Skeletal muscle cell (primary cell): ENCODE data around the gene KCNC1.
A peak's percentile ranks its signal among the peaks of the same experiment; 100 is the strongest.

Experiments
- DNase-seq: peaks from one replicate; pipeline ENCODE4 v3.0.0-alpha.2; 2010; ENCODE audit warnings: low read depth
- H3K4me3 ChIP-seq: 2 replicates; pipeline ENCODE4 v1.5.1; 2011; ENCODE audit warnings: low read depth, mild to moderate bottlenecking, control low read depth, low read length, moderate library complexity

The KCNC1 gene

GRCh38 chr11:17803754-17804334, 69.3 kb downstream of the KCNC1 start:
- H3K4me3 ChIP-seq = no peak overlapping the region
- DNase-seq = no peak

DNA sequence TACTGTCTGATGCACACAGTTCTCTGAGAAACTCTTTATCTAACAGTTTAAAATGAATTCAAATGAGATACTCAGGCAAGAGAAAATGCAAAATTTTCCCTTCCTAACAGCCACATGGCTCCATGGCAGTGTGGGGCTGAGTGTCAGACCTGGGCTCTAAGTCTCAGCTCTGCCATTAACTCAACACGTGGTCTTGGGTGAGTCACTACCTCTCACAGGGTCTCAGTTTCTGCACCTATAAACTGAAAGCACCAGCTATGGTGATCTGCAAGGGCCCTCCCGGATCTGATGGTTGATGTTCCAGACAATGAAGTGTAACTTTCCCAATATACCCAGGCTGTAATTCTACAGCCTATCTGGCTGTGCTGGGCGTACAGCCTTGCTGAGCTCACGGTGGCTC, 70.5 kb downstream of the KCNC1 start:
- H3K4me3 ChIP-seq = no peak overlapping the region
- no peak for DNase-seq

DNA sequence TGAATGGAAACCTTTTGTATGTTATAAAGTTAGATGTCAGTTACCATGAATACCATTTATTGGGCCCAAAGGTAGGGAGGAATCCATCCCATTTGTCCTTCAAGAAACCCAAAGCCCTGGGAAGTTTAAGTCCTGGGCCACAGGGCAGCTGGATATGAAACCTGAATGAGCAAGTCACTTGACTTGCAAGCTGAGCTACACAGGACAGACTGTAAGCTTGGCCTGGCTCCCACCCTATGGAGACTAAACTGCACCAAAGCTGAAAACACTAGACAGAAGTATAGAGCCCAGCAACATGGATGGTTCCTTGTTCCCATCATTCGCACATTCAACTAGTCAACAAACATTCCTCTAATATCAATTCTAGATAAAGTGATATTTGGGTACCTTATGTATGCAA, 71.3 kb downstream of the KCNC1 start:
- no peak overlapping the region for H3K4me3 ChIP-seq
- no peak for DNase-seq

GRCh38 chr11:17807034-17807433, 72.5 kb downstream of the KCNC1 start:
- no peak for DNase-seq
- H3K4me3 ChIP-seq = no peak overlapping the region

DNA sequence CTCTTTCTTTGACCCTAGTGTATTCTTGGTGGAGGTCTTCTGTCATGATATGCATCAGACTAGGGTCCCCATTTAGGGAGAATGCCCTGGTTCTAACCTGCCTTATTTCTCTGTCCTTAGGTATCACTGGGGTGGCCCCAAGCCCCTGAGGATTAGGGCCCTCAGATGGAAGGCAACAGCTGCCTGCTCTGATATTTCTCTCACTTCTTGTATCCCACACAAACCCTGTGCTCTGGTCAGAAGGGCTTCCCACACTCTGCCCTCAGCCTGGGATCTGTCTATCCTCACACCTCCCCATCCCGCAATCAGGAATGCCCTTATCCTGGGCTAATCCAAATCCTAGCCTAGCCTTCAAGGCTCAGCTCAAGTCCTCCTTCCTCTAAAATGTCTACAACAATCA, 75.5 kb downstream of the KCNC1 start:
- no peak overlapping the region for H3K4me3 ChIP-seq
- DNase-seq = no peak

DNA sequence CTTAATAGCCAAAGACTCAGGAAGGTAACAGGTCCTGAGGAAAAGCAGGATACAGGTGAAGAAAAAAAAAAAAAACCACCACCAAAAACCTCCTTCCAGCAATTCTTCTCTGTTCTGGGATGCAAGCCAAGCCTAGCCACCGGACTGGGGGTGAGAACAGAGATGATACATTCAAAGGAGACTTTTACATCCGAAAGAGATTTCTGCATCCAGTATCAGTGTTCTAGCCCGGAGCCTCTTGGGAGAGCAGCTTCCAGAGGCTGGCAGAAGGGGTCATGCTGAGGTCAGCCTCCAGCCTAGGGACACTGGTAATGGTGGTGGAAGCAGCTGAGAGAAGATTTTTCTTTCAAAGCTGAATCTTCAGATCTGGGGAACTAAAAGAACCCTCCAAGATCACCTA, 76.2 kb downstream of the KCNC1 start:
- DNase-seq = peak; percentile 26
- H3K4me3 ChIP-seq = no peak overlapping the region

- no peak for DNase-seq
- no peak overlapping the region for H3K4me3 ChIP-seq
These were observed 76.8 kb downstream of the KCNC1 start for GRCh38 chr11:17811352-17811751.

GRCh38 chr11:17812091-17812864, 77.7 kb downstream of the KCNC1 start:
- no peak for DNase-seq
- no peak overlapping the region for H3K4me3 ChIP-seq

GRCh38 chr11:17812865-17813187, 78.2 kb downstream of the KCNC1 start:
- no peak for DNase-seq
- no peak overlapping the region for H3K4me3 ChIP-seq

GRCh38 chr11:17813391-17814059, 78.9 kb downstream of the KCNC1 start:
- no peak overlapping the region for H3K4me3 ChIP-seq
- no peak for DNase-seq

DNA sequence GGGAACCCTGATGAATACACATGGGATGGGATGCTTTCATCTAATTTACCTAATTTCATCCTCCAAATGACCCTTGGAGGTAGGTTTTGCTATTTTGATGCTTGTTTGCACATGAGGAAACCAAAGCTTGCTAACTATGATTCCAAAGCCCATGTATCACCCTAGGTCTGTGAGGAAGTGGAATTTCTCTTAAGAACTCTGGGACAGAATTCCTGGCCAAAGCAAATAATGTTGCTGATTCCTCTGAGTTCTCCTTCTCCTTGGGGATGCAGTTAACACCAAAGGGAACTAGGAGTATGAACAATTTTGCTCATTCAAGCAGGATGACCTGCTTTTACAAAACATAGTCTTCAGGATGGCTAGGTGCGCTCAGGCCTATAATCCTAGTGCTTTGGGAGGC, 80.0 kb downstream of the KCNC1 start:
- H3K4me3 ChIP-seq = no peak overlapping the region
- no peak for DNase-seq

DNA sequence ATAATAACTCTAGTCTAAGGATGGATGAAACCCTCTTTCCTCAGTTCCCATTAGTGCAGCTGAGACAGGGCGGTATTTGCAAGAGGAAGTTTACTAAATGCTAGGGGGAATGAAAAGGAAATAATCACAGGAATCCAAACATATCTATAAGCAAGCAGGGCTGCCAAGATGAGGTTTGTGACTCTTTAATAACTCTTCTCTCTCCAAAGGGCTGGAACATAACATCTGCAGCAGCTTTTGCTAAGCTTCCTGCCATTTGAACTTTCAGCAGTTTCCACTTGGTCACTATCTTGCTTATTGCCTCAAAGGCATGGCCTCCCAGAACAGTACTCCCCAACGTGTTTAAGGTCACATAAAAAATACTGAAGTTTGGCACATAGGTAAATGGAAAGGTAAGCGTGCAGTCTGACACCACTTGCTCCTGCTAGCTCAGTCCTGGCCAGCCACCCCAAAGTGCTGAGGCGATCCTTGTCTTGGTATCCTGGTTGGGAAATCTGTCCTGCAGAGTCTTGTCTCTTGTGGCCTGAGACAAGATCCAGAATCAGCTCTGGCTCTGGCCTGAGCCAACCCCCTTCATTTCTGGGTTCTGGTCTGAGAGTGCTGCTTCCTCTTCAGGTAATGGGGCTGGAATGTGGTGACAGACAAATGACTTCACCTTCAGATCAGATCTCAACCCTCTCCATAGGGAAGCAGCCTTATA, 81.8 kb downstream of the KCNC1 start:
- DNase-seq = no peak
- H3K4me3 ChIP-seq = no peak overlapping the region

- H3K4me3 ChIP-seq = no peak overlapping the region
- peak; percentile 41 for DNase-seq
These were observed 87.2 kb downstream of the KCNC1 start for GRCh38 chr11:17821648-17822400.

DNA sequence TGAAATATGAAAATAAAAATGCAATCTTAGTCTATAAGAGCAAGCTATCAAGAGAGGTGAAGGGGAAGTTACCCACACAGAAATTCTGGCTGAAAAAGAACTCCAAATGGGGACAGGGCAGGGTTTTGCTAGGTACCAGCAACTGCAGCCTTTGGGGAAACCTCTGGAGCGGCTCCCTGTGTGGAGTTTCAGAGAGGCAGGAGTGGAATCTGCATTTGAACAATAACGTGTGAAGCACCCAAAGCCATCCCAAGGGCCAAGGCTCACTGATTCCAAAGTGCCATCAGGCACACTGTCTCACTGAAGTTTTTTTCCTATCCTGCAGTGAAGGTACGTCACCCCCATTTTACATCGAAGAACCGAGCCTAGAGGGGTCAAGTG, 87.8 kb downstream of the KCNC1 start:
- H3K4me3 ChIP-seq = no peak overlapping the region
- DNase-seq = no peak

DNA sequence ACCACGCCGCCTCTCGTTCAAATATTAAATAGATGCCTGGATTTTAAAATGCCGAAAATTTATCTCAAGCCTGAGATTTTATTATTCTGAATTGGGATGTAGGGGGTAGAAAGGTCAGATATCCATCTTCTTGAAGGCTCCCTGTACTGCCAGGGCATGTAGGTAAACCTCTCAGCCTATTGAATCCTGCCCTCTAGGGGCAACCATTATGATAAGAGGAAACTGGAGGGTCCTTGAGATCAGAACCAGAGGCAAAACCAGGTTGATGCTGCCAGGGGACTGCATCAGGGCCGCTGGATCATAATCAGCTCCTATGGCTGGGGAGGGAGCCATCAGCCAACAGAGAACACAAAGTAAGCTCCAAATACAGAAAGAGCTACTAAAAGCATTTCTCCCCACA, 92.4 kb downstream of the KCNC1 start:
- no peak overlapping the region for H3K4me3 ChIP-seq
- no peak for DNase-seq

DNA sequence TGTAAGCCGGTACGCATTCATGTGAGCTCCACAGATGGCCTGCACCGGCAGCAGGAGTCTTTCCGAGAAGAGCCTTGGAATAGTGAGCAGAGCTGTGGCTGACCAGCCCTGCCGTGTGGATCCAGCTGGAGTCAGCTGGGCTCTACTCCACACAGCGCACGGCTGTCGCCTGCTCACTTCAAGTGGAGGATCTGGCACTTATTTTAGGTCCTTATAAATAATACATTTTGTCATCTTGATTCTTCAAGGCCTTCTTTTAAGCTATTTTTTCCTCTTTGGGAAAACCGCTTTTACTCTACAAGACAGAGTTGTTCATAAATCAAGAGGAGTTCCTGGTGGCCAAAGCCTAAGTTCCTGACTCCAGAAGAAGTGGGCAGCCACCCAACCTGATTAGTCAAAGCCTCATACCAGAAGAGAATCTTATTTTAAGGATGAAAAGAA, 93.8 kb downstream of the KCNC1 start:
- H3K4me3 ChIP-seq = no peak overlapping the region
- no peak for DNase-seq

- DNase-seq = no peak
- no peak overlapping the region for H3K4me3 ChIP-seq
These were observed 96.6 kb downstream of the KCNC1 start for GRCh38 chr11:17831228-17831627.

- DNase-seq = no peak
- H3K4me3 ChIP-seq = no peak overlapping the region
These were observed 97.3 kb downstream of the KCNC1 start for GRCh38 chr11:17831883-17832282.
